Measurements from ENCODE around the gene STMN1. TPM values are rescaled to one million over a fixed set of nuclear protein-coding genes. Genes with fewer than 3 reads are reported as not detected.

The STMN1 gene
- total and polyA plus RNA-seq, 2 of the 8 experiments (the other 6 are each of a cell fraction or from before 2014, with no cell fraction given), result 116 to 564 TPM

DNA sequence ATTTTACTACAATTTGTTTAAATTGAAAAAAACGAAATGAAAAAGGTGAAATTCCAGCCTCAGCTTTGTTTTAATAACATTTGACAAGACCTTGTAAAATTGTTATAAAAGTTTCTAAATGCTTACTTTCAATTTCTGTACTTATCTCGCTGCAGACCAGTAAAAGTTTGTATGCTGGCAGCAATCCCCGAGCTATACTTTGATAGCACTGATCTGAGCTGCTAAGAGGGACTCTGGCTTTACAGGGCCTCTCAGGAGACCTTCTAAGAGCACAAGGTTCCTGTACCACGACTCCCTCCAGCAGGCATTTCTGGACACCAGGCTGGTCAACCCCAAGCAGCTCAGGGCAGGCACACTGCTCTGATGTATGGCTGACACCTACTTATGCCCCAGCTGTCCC, 13.1 kb downstream of the STMN1 start:
- H2BK12ac ChIP-seq (ENCODE audit: low read depth, low read length), result peak overlapping the region; percentile 62; the same call in 1 of the 2 replicates
- no peaks in the 10 kb centered on the region for H3K23me2 ChIP-seq (ENCODE audit: low read depth, low read length)
- TF ChIP-seq CTBP2 (IDR thresholded peaks at IDR 0.05; ENCODE audit: borderline replicate concordance, insufficient read depth, insufficient read length, low read length) (no peak), POLR2A (IDR thresholded peaks at IDR 0.05; ENCODE audit: control extremely low read depth in 1 of 2, low read depth in 2 of 2, low read length in 2 of 2) (no peak), RNF2 (IDR thresholded peaks at IDR 0.05; ENCODE audit: borderline replicate concordance, low read depth, low read length, missing control alignments, poor library complexity, severe bottlenecking) (no peak), MAFK (IDR thresholded peaks at IDR 0.05; ENCODE audit: low read depth, low read length) (no peak), CHD1 (IDR thresholded peaks at IDR 0.05; ENCODE audit: low read depth, low read length) (no peak), JUND (IDR thresholded peaks at IDR 0.05; ENCODE audit: low read length) (no peak)
- WGBS, 2 experiments (ENCODE audit: extremely low coverage in 1 of 2, insufficient coverage in 1 of 2, insufficient read length in 1 of 2, insufficient replicate concordance in 2 of 2, low coverage in 1 of 2, low lambda C conversion rate in 2 of 2, missing lambda C conversion rate in 1 of 2), result 73% methylated on average over 4 of the region's 4 CpGs; no CpG with 5 or more reads in 1 of the 2 experiments
- H2AK5ac ChIP-seq (ENCODE audit: low read depth, low read length), result 0 out of 2 replicates have a peak overlapping the region, but pooled peaks have one; percentile 45
- no peak overlapping the region for H3K4me3 ChIP-seq (ENCODE audit: extremely low read depth in 1 of 4, insufficient read depth in 2 of 4, low read depth in 3 of 4, low read length in 4 of 4)
- H3K4ac ChIP-seq (replicated peaks; ENCODE audit: insufficient read length, low read depth, low read length), result no peak overlapping the region
- peak overlapping the region; percentile 81; the same call in 1 of the 2 replicates for H2BK15ac ChIP-seq (ENCODE audit: low read length)
- no peak overlapping the region for H2BK120ac ChIP-seq (replicated peaks; ENCODE audit: low read depth, low read length)
- H3K79me1 ChIP-seq (ENCODE audit: low read depth, low read length), result no peaks in the 10 kb centered on the region
- FAIRE-seq, result no peak
- 0 out of 2 replicates have a peak overlapping the region, but pooled peaks have one; percentile 55 for H2BK5ac ChIP-seq (ENCODE audit: low read depth, low read length)
- peak overlapping the region in 1 of 2 experiments; percentile 55; a peak in 1 of 4 replicates for H3K4me2 ChIP-seq (ENCODE audit: insufficient read depth in 1 of 2, low read depth in 2 of 2, low read length in 2 of 2)
- no peak overlapping the region for H4K8ac ChIP-seq (ENCODE audit: extremely low read depth, insufficient read depth, low read length)
- no peak overlapping the region; the same call in 1 of the 2 replicates for H3K18ac ChIP-seq (ENCODE audit: extremely low read depth, low read length)
- H3K14ac ChIP-seq (ENCODE audit: insufficient read length), result no peak overlapping the region
- peaks cover 0 to 2% (median 0%) of the 10 kb centered on the region in 4 experiments; a peak in 2 of 8 replicates for H3K36me3 ChIP-seq (ENCODE audit: control insufficient read depth in 2 of 4, insufficient read depth in 4 of 4, low read length in 3 of 4)
- peak overlapping the region; percentile 48; the same call in 1 of the 2 replicates for H2BK20ac ChIP-seq (ENCODE audit: low read length)
- H4K20me1 ChIP-seq (replicated peaks in 1 of 2; ENCODE audit: control insufficient read depth in 1 of 2, insufficient read depth in 2 of 2, low read length in 2 of 2), result peaks cover 0 to 4% of the 10 kb centered on the region in 2 experiments
- no peak overlapping the region for H3K56ac ChIP-seq (replicated peaks; ENCODE audit: insufficient read length, low read depth, low read length)
- no peak overlapping the region for H2AFZ ChIP-seq (ENCODE audit: low read length)
- POLR2A ChIA-PET (ENCODE audit: partially characterized antibody), result interaction anchor here (1.1 to 3.6 kb wide), 6 partner anchors 10 to 104 kb away, joined by 3 to 29 read pairs (median 6); partner anchors contain the start of genes PAFAH2 and PAQR7
- H3K4me1 ChIP-seq (replicated peaks in 1 of 4; ENCODE audit: control insufficient read depth in 3 of 4, insufficient read depth in 4 of 4, low read length in 3 of 4), result peaks cover 0 to 18% (median 10%) of the 10 kb centered on the region in 4 experiments; a peak in 6 of 7 replicates
- CTCF ChIA-PET (ENCODE audit: partially characterized antibody), result interaction anchor here (0.6 to 6.9 kb wide), 11 partner anchors 12 to 310 kb away, joined by 3 to 83 read pairs (median 5); partner anchors contain the start of genes PAFAH2, PAQR7 and STMN1
- no peak overlapping the region for H4K5ac ChIP-seq (ENCODE audit: insufficient read length, low read depth, low read length)
- DNase-seq (ENCODE audit: low read depth in 1 of 2, low spot score in 2 of 2), result no peak
- no peak overlapping the region for H3K9ac ChIP-seq (replicated peaks in 1 of 4; ENCODE audit: extremely low read depth in 1 of 4, low read depth in 3 of 4, low read length in 3 of 4)
- no peaks in the 10 kb centered on the region for H3K27me3 ChIP-seq (replicated peaks in 1 of 4; ENCODE audit: control insufficient read depth in 3 of 4, extremely low read depth in 1 of 4, insufficient read depth in 3 of 4, low read length in 3 of 4)
- H4K91ac ChIP-seq (replicated peaks; ENCODE audit: insufficient read length, low read length), result no peak overlapping the region
- no peak overlapping the region for H3K23ac ChIP-seq (ENCODE audit: insufficient read length)
- no peaks in the 10 kb centered on the region for H3K79me2 ChIP-seq (ENCODE audit: control insufficient read depth in 1 of 2, insufficient read depth in 2 of 2, low read length in 2 of 2)
- no peaks in the 10 kb centered on the region for H3K9me3 ChIP-seq (ENCODE audit: insufficient read depth in 2 of 2, low read depth in 1 of 2, low read length in 1 of 2)
- no peak overlapping the region for H3K27ac ChIP-seq (ENCODE audit: low read depth, low read length)

All from H1 (cell line).